Measurements from ENCODE around the gene UNC13B.

Gene UNC13B

GRCh38 chr9:35158501-35159280 is 3.1 kb upstream of the UNC13B start:
- TF ChIP-seq POLR2AphosphoS5 (IDR thresholded peaks at IDR 0.05; ENCODE audit: low read depth, low read length) (no peak), TAF1 (IDR thresholded peaks at IDR 0.05; ENCODE audit: borderline replicate concordance, insufficient read depth, low read length) (no peak), SIN3A (IDR thresholded peaks at IDR 0.05; ENCODE audit: borderline replicate concordance, insufficient read depth, low read length) (no peak), REST (IDR thresholded peaks at IDR 0.05; ENCODE audit: insufficient read depth in 1 of 2, low read depth in 2 of 2, low read length in 2 of 2) (no peak), FOXP2 (optimal IDR thresholded peaks at IDR 0.05; ENCODE audit: borderline replicate concordance, extremely low read depth, extremely low read length, insufficient read depth) (no peak)

GRCh38 chr9:35162605-35163315 is 951 bp downstream of the UNC13B start:
- TF ChIP-seq FOXP2 (optimal IDR thresholded peaks at IDR 0.05; ENCODE audit: borderline replicate concordance, extremely low read depth, extremely low read length, insufficient read depth) (no peak), POLR2AphosphoS5 (IDR thresholded peaks at IDR 0.05; ENCODE audit: low read depth, low read length) (no peak), SIN3A (IDR thresholded peaks at IDR 0.05; ENCODE audit: borderline replicate concordance, insufficient read depth, low read length) (no peak), TAF1 (IDR thresholded peaks at IDR 0.05; ENCODE audit: borderline replicate concordance, insufficient read depth, low read length) (no peak), REST (IDR thresholded peaks at IDR 0.05; ENCODE audit: insufficient read depth in 1 of 2, low read depth in 2 of 2, low read length in 2 of 2) (no peak)

- no peak for TF ChIP-seq FOXP2 (optimal IDR thresholded peaks at IDR 0.05; ENCODE audit: borderline replicate concordance, extremely low read depth, extremely low read length, insufficient read depth)
- no peak for TF ChIP-seq REST (IDR thresholded peaks at IDR 0.05; ENCODE audit: insufficient read depth in 1 of 2, low read depth in 2 of 2, low read length in 2 of 2)
- TF ChIP-seq POLR2AphosphoS5 (IDR thresholded peaks at IDR 0.05; ENCODE audit: low read depth, low read length): no peak
- TF ChIP-seq TAF1 (IDR thresholded peaks at IDR 0.05; ENCODE audit: borderline replicate concordance, insufficient read depth, low read length): no peak
- TF ChIP-seq SIN3A (IDR thresholded peaks at IDR 0.05; ENCODE audit: borderline replicate concordance, insufficient read depth, low read length): no peak
Observed at GRCh38 chr9:35163413-35163812, 1.6 kb downstream of the UNC13B start.

- no peak for TF ChIP-seq POLR2AphosphoS5 (IDR thresholded peaks at IDR 0.05; ENCODE audit: low read depth, low read length)
- TF ChIP-seq REST (IDR thresholded peaks at IDR 0.05; ENCODE audit: insufficient read depth in 1 of 2, low read depth in 2 of 2, low read length in 2 of 2): no peak
Observed at GRCh38 chr9:35164711-35165110, 2.9 kb downstream of the UNC13B start.
